GM12874 (cell line): ENCODE results near the gene NUDT21.

Source experiments
- TF ChIP-seq, protein P1 (sequence below): IDR thresholded peaks from 2 replicates; pipeline ENCODE4 v1.5.1; 2011; ENCODE audit warnings: low read depth, mild to moderate bottlenecking, control low read depth, low read length, moderate library complexity; ENCODE audit not compliant: insufficient read depth

NUDT21 gene

GRCh38 chr16:56457927-56458470 is 6.9 kb upstream of the NUDT21 start:
- TF ChIP-seq, protein P1, sequence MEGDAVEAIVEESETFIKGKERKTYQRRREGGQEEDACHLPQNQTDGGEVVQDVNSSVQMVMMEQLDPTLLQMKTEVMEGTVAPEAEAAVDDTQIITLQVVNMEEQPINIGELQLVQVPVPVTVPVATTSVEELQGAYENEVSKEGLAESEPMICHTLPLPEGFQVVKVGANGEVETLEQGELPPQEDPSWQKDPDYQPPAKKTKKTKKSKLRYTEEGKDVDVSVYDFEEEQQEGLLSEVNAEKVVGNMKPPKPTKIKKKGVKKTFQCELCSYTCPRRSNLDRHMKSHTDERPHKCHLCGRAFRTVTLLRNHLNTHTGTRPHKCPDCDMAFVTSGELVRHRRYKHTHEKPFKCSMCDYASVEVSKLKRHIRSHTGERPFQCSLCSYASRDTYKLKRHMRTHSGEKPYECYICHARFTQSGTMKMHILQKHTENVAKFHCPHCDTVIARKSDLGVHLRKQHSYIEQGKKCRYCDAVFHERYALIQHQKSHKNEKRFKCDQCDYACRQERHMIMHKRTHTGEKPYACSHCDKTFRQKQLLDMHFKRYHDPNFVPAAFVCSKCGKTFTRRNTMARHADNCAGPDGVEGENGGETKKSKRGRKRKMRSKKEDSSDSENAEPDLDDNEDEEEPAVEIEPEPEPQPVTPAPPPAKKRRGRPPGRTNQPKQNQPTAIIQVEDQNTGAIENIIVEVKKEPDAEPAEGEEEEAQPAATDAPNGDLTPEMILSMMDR = no peak

DNA sequence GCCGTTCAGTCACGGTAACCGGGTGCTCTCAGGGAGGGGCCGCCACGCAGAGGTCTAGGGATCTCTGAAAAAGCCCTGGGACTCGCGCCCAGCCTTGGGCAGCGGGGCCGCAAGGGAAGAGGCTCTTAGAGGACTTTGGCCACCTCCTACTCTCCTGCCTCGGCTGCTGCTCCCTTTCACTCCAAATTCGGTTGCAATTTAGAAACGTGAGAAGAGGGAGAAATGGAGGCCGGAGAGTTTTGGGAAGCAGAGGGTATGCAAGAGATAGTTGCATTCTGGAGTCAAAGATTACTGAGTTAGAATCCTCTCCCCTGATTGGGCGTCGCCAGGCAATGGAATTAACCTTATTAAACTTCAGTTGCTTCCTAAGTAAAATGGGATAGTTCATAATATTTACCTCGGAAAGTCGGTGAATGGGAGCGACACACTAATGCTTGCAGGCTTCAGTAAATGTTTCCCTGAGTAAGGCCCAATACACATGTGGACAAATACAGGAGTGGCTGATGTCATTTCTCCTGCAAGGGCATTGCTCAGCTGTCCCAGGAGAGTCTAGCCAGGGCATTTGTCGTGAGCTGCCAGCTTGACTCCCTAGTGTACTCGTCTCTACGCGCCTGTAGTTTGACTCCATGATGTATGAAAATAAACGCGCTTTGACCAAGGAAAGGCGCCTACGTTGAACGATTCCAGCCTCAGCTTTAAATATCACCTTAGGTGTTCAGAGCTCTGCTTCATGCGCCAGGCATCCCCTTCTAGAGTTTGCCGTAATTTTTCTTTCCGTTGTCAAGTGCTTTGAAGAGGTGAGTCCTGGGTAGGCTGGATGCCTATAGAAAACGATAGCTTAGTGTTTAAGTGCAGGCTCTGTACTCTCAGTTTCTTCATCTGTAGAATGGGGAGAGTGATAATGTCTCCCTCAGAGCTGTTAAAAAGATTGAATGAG is 889 bp upstream of the NUDT21 start:
- TF ChIP-seq, protein P1 = no peak

- TF ChIP-seq, protein P1 = no peak
Observed at GRCh38 chr16:56450275-56450985, 702 bp downstream of the NUDT21 start.

DNA sequence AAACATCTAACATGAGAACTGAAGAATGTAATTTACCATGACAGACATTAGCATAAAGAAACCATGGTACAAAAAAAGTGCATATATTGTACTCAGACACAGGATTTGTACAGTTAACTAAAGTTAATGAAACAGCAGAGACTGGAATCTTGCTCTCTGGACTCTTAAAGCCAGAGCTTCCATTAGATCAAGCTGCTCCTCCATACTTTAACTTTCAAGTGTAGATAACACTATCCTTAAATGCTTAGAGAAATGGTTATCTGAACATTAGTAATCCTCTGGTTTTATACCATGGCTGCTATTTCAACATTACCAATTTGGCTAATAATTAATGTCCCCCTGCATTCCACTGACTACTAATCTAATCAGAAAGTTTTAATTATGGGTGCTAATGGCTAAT is 3.1 kb downstream of the NUDT21 start:
- TF ChIP-seq, protein P1 = no peak

- TF ChIP-seq, protein P1 = no peak
Observed at GRCh38 chr16:56447286-56447685, 3.8 kb downstream of the NUDT21 start.

DNA sequence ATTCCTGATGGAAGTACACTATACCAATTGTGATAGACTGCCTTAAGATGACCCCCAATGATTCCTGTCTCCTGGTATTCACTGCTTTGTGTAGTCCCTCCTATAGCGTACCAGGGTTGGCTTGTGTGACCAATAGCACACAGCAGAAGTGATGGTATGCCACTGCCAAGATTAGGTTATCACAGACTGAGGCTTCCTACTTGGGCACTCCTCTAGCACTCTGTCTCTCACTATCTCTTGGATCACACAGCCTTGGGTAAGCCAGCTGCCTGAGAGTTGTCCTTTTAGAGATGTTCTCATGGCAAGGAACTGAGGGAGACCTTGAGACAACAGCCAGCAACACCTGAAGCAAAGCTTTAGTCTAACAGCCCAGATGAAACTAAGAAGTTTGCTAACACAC is 13.1 kb downstream of the NUDT21 start:
- TF ChIP-seq, protein P1 = no peak

- TF ChIP-seq, protein P1 = no peak
Observed at GRCh38 chr16:56436258-56436657, 14.9 kb downstream of the NUDT21 start.
